B cell (primary cell): ENCODE data around the gene BANP. TPM values are rescaled to one million over a fixed set of nuclear protein-coding genes. Genes with fewer than 3 reads are reported as not detected.

Experiments used
- ATAC-seq: fragments of 200-7000 bp; cut with Tn5 transposase; one replicate; pipeline ENCODE4 v1.10.0; 2021; ENCODE audit warnings: low read depth, mild to moderate bottlenecking, moderate number of reproducible peaks, moderate library complexity
- CTCF ChIA-PET: fragments of 350-600 bp; sonication (Branson Sonifier 250); formaldehyde crosslinking; loops from one replicate; lab custom pipeline; 2021; ENCODE audit warnings: antibody characterized with exemption, inconsistent platforms; lab: Charles Lee
- POLR2A ChIA-PET: fragments of 350-600 bp; sonication (Branson Sonifier 250); formaldehyde crosslinking; loops from one replicate; lab custom pipeline; 2021; ENCODE audit warnings: antibody characterized with exemption; lab: Charles Lee
- DNase-seq: peaks from one replicate; pipeline ENCODE4 v3.0.0; 2013
- H2AFZ ChIP-seq: 2 replicates; pipeline ENCODE4 v1.6.1; 2012; ENCODE audit warnings: mild to moderate bottlenecking, low read depth, low read length; ENCODE audit not compliant: insufficient read depth, poor library complexity, severe bottlenecking
- H3K27ac ChIP-seq, 2 donors: 1 replicate in 1 of 2; 2 replicates in 1 of 2; pipeline ENCODE4 v1.5.1; 2012 to 2013; ENCODE audit warnings: low read length in 2 of 2, mild to moderate bottlenecking in 2 of 2, moderate library complexity in 1 of 2
- H3K27me3 ChIP-seq, 4 experiments: fragments of 200-600 bp in 1 of 4; sonication (generic) in 1 of 4; replicated peaks in 1 of 4; 1 replicate in 2 of 4; 2 replicates in 2 of 4; pipeline versions ENCODE4 v1.6.1 to v1.7.0; 2013 to 2016; ENCODE audit warnings: low read length in 3 of 4, mild to moderate bottlenecking in 2 of 4, mixed read lengths in 1 of 4, moderate library complexity in 1 of 4; ENCODE audit not compliant: insufficient read depth in 4 of 4, control insufficient read depth in 3 of 4; ENCODE audit errors: control extremely low read depth in 1 of 4
- H3K36me3 ChIP-seq, 2 experiments: replicated peaks in 1 of 2; 1 replicate in 1 of 2; 2 replicates in 1 of 2; pipeline versions ENCODE4 v1.6.1 to v1.7.1; 2013; ENCODE audit warnings: low read length in 1 of 2; ENCODE audit not compliant: insufficient read depth in 2 of 2, control insufficient read depth in 1 of 2; ENCODE audit errors: control extremely low read depth in 1 of 2, extremely low read depth in 1 of 2
- H3K4me1 ChIP-seq, 2 donors: fragments of 200-600 bp in 1 of 2; sonication (generic) in 1 of 2; 1 replicate in 1 of 2; 2 replicates in 1 of 2; pipeline versions ENCODE4 v1.5.1 to v1.6.1; 2013 to 2017; ENCODE audit warnings: low read length in 2 of 2; ENCODE audit not compliant: control insufficient read depth in 2 of 2, insufficient read depth in 2 of 2
- H3K4me2 ChIP-seq: replicated peaks from 2 replicates; pipeline ENCODE3; 2012; ENCODE audit warnings: mild to moderate bottlenecking, low read depth, low read length; ENCODE audit not compliant: poor library complexity, severe bottlenecking
- H3K4me3 ChIP-seq, 5 experiments: fragments of 200-600 bp in 1 of 5; sonication (generic) in 1 of 5; 1 replicate in 3 of 5; 2 replicates in 2 of 5; pipeline versions ENCODE4 v1.5.1 to v1.7.0; 2011 to 2016; ENCODE audit warnings: low read length in 4 of 5, mild to moderate bottlenecking in 4 of 5, low read depth in 2 of 5, control low read depth in 1 of 5, moderate library complexity in 1 of 5; ENCODE audit not compliant: insufficient read depth in 1 of 5; ENCODE audit errors: control extremely low read depth in 1 of 5, extremely low read depth in 1 of 5
- H3K79me2 ChIP-seq: fragments of 200-600 bp; sonication (generic); one replicate; pipeline ENCODE4 v1.6.0; 2016; ENCODE audit warnings: low read length; ENCODE audit not compliant: control insufficient read depth, insufficient read depth
- H3K9ac ChIP-seq: fragments of 200-600 bp; sonication (generic); 2 replicates; pipeline ENCODE4 v1.6.1; 2017; ENCODE audit warnings: mild to moderate bottlenecking, low read length, moderate library complexity
- H3K9me3 ChIP-seq, 3 donors: one replicate each; pipeline versions ENCODE4 v1.6.1 to v1.7.1; 2013; ENCODE audit warnings: low read length in 2 of 3; ENCODE audit not compliant: control insufficient read depth in 2 of 3, insufficient read depth in 1 of 3; ENCODE audit errors: control extremely low read depth in 1 of 3
- H4K20me1 ChIP-seq: 2 replicates; pipeline ENCODE4 v1.6.0; 2012; ENCODE audit warnings: mild to moderate bottlenecking, low read length; ENCODE audit not compliant: insufficient read depth, control insufficient read depth, poor library complexity, severe bottlenecking
- H3K27ac Mint-ChIP-seq: one replicate; pipeline ENCODE4 v1.8.0; 2021; ENCODE audit warnings: mixed read lengths
- H3K27me3 Mint-ChIP-seq: one replicate; pipeline ENCODE4 v1.8.0; 2021; ENCODE audit warnings: mixed read lengths
- H3K4me1 Mint-ChIP-seq: one replicate; pipeline ENCODE4 v1.8.0; 2021; ENCODE audit warnings: mixed read lengths
- H3K4me3 Mint-ChIP-seq: one replicate; pipeline ENCODE4 v1.8.0; 2021; ENCODE audit warnings: mixed read lengths
- H3K9me3 Mint-ChIP-seq: one replicate; pipeline ENCODE4 v1.8.0; 2022; ENCODE audit warnings: mixed read lengths; ENCODE audit not compliant: insufficient read depth
- EZH2 ChIP-seq: IDR thresholded peaks from 2 replicates; pipeline ENCODE4 v1.6.1; 2012; ENCODE audit warnings: borderline replicate concordance, low read depth, mild to moderate bottlenecking, moderate library complexity, low read length; ENCODE audit not compliant: insufficient read depth, poor library complexity, severe bottlenecking
- WGBS: methylation state at CpG from one replicate; pipeline ENCODE4 v1.1.5; 2013; ENCODE audit warnings: missing lambda C conversion rate; ENCODE audit not compliant: insufficient coverage; 5-methylcytosine and 5-hydroxymethylcytosine counted together
- intact Hi-C: fragments of 100-400 bp; cut with micrococcal nuclease; formaldehyde crosslinking; loops from one replicate; pipeline ENCODE4 v1.10.0; 2022
- polyA plus RNA-seq: library from polyadenylated mRNA; depleted of rRNA; stranded (reverse); fragments of >200 nt; gene quantifications from 2 replicates; pipeline ENCODE4 v1.2.3, GENCODE V29; 2012
- total RNA-seq, 2 donors: library from RNA; stranded (reverse); fragments of 120-200 nt in 1 of 2; gene quantifications; 1 replicate in 1 of 2; 2 replicates in 1 of 2; pipeline versions ENCODE4 v1.2.3 to v1.2.4, GENCODE V29; 2013 to 2022
- TF ChIP-seq, protein P1 (sequence below): fragments of 200-600 bp; IDR thresholded peaks from one replicate; pipeline ENCODE4 v1.8.0; 2022; ENCODE audit warnings: antibody characterized with exemption, mild to moderate bottlenecking

The BANP gene
- total and polyA plus RNA-seq, 2 donors (not counting 1 experiment from before 2014, with no cell fraction given): 44.4 to 181 TPM

DNA sequence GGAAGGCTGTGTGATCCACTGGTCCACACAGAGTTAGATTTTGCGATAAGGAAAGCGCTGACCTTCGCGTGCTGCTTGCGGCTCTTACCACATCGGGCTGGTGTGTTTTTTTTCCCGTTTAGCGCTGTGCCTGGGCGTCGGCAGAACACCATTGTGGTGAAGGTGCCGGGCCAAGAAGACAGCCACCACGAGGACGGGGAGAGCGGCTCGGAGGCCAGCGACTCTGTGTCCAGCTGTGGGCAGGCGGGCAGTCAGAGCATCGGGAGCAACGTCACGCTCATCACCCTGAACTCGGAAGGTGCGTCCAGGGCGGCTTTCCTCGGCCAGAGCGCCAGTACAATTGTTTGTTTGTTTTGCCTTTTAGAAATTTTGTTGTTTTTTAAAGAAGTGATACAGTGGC, 54.7 kb downstream of the BANP start:
- Histone ChIP-seq H3K79me2 (peaks cover 40% of the 10 kb centered on the region), H3K9me3 (no peaks in the 10 kb centered on the region), H3K36me3 (peaks cover 3 to 53% of the 10 kb centered on the region in 2 experiments), H3K4me1 (peaks cover 17 to 24% of the 10 kb centered on the region in 2 donors), H3K27ac (peak overlapping the region in 1 of 2 donors; percentile 51), H3K4me3 (no peak overlapping the region), H4K20me1 (peaks cover 37% of the 10 kb centered on the region), H3K9ac (no peak overlapping the region), H2AFZ (no peak overlapping the region), H3K27me3 (no peaks in the 10 kb centered on the region), H3K4me2 (peak overlapping the region; percentile 42)
- no peak overlapping the region for H3K27ac Mint-ChIP-seq
- WGBS: 98% methylated on average over 24 of the region's 25 CpGs
- ChIA-PET POLR2A (no interaction called here), CTCF (interaction anchor here (2.8 kb wide), 1 partner anchor 49 kb away, joined by 8 read pairs; no protein-coding TSS in a partner anchor)
- no peaks in the 10 kb centered on the region for H3K27me3 Mint-ChIP-seq
- H3K4me1 Mint-ChIP-seq: peaks cover 41% of the 10 kb centered on the region
- no peak for DNase-seq
- no peak overlapping the region for H3K4me3 Mint-ChIP-seq
- intact Hi-C loops: loop anchor here (1.0 kb wide), 3 partner anchors 40 to 63 kb away; no protein-coding TSS in a partner anchor
- TF ChIP-seq, protein P1, sequence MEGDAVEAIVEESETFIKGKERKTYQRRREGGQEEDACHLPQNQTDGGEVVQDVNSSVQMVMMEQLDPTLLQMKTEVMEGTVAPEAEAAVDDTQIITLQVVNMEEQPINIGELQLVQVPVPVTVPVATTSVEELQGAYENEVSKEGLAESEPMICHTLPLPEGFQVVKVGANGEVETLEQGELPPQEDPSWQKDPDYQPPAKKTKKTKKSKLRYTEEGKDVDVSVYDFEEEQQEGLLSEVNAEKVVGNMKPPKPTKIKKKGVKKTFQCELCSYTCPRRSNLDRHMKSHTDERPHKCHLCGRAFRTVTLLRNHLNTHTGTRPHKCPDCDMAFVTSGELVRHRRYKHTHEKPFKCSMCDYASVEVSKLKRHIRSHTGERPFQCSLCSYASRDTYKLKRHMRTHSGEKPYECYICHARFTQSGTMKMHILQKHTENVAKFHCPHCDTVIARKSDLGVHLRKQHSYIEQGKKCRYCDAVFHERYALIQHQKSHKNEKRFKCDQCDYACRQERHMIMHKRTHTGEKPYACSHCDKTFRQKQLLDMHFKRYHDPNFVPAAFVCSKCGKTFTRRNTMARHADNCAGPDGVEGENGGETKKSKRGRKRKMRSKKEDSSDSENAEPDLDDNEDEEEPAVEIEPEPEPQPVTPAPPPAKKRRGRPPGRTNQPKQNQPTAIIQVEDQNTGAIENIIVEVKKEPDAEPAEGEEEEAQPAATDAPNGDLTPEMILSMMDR: no peak
- no peak for TF ChIP-seq EZH2
- ATAC-seq: no peak
- H3K9me3 Mint-ChIP-seq: no peaks in the 10 kb centered on the region

DNA sequence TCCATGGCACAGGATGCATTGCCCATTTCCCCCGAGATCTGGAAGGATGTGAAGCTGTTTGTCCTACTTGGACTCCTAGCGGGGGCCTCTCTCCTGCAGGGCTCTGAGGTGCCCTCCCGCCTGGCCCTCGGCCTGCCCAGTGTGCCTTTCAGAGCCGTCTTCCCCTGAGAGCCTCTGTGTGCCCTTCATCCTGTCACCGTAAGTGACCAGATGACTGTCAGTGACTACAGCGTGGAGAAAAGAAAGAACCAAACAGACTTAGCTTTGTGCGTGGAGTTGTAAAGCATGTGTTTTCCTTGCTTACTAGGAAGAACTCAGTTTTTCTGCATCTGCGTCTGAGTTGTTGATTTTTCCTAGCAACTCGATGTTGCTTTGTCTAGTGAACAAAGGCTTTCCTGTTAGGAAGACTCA, 56.1 kb downstream of the BANP start:
- H3K27me3 Mint-ChIP-seq: no peaks in the 10 kb centered on the region
- TF ChIP-seq EZH2: no peak
- TF ChIP-seq, protein P1: no peak
- no peak overlapping the region for H3K27ac ChIP-seq
- H3K9me3 Mint-ChIP-seq: no peaks in the 10 kb centered on the region
- peaks cover 17 to 24% of the 10 kb centered on the region in 2 donors for H3K4me1 ChIP-seq
- H3K4me2 ChIP-seq: no peak overlapping the region
- H3K4me3 ChIP-seq: no peak overlapping the region
- no peak for ATAC-seq
- no peak for DNase-seq
- H3K9me3 ChIP-seq: no peaks in the 10 kb centered on the region
- no peak overlapping the region for H2AFZ ChIP-seq
- ChIA-PET CTCF (no interaction called here), POLR2A (no interaction called here)
- H3K36me3 ChIP-seq: peaks cover 3 to 58% of the 10 kb centered on the region in 2 experiments
- H4K20me1 ChIP-seq: peaks cover 30% of the 10 kb centered on the region
- H3K79me2 ChIP-seq: peaks cover 36% of the 10 kb centered on the region
- no peaks in the 10 kb centered on the region for H3K27me3 ChIP-seq
- no peak overlapping the region for H3K9ac ChIP-seq
- H3K27ac Mint-ChIP-seq: no peak overlapping the region
- peaks cover 40% of the 10 kb centered on the region for H3K4me1 Mint-ChIP-seq
- 98% methylated on average over 6 of the region's 10 CpGs for WGBS
- H3K4me3 Mint-ChIP-seq: no peak overlapping the region
- intact Hi-C loops: no loop called here
